SK-N-SH (cell line): ENCODE results near the gene PCMT1.

Experiments used
- CTCF ChIP-seq: fragments of 200-600 bp; sonication (generic); IDR thresholded peaks from 2 replicates; pipeline ENCODE4 v1.6.1; 2017; ENCODE audit warnings: antibody characterized with exemption, mild to moderate bottlenecking, moderate library complexity
- ELF1 ChIP-seq: IDR thresholded peaks from 2 replicates; pipeline ENCODE4 v1.4.0; 2012
- EZH2phosphoT487 ChIP-seq: fragments of 200-600 bp; sonication (generic); IDR thresholded peaks from 2 replicates; pipeline ENCODE4 v1.6.1; 2017; ENCODE audit warnings: low read depth, mixed run types, mild to moderate bottlenecking, antibody characterized with exemption, moderate library complexity, borderline replicate concordance
- MXI1 ChIP-seq: IDR thresholded peaks from 2 replicates; pipeline ENCODE4 v1.6.1; 2012; ENCODE audit warnings: mild to moderate bottlenecking, low read depth, low read length, improper control_type of control experiment
- POLR2AphosphoS5 ChIP-seq: IDR thresholded peaks from 2 replicates; pipeline ENCODE4 v1.6.1; 2012; ENCODE audit warnings: low read depth, low read length
- USF2 ChIP-seq: fragments of 150-350 bp; IDR thresholded peaks from 2 replicates; pipeline ENCODE4 v1.6.1; 2017; ENCODE audit warnings: antibody characterized with exemption, low read length, low read depth, borderline replicate concordance

- TF ChIP-seq CTCF = no peak
- TF ChIP-seq USF2 = no peak
- no peak for TF ChIP-seq EZH2phosphoT487
- no peak for TF ChIP-seq MXI1
- no peak for TF ChIP-seq POLR2AphosphoS5
- no peak for TF ChIP-seq ELF1
Observed at GRCh38 chr6:149846321-149846720, 96.8 kb downstream of the PCMT1 start.
